ENCODE measurements around the gene LCT. TPM values are rescaled to one million over a fixed set of nuclear protein-coding genes. Genes with fewer than 3 reads are reported as not detected.
"Not testable (repeated sequence)": the region's sequence is repeated elsewhere in the genome, so short reads cannot be mapped to it uniquely, and the experiment has no call there.

LCT gene
- total RNA-seq, 1 donor from 2014 or later: 2.8 TPM

- H3K27me3 Mint-ChIP-seq: no peaks in the 10 kb centered on the region
- H3K4me3 Mint-ChIP-seq: no peak overlapping the region
- DNase-seq (ENCODE audit: extremely low spot score, unreplicated experiment): no peak
- TF ChIP-seq CTCF (conservative IDR thresholded peaks at IDR 0.05): no peak
- H3K9me3 Mint-ChIP-seq: peaks cover 4% of the 10 kb centered on the region
- H3K36me3 Mint-ChIP-seq: no peaks in the 10 kb centered on the region
- H3K4me1 Mint-ChIP-seq (ENCODE audit: unreplicated experiment): no peaks in the 10 kb centered on the region
- no peak overlapping the region for H3K27ac Mint-ChIP-seq
Measured at GRCh38 chr2:135796606-135797005, 40.4 kb downstream of the LCT start.

DNA sequence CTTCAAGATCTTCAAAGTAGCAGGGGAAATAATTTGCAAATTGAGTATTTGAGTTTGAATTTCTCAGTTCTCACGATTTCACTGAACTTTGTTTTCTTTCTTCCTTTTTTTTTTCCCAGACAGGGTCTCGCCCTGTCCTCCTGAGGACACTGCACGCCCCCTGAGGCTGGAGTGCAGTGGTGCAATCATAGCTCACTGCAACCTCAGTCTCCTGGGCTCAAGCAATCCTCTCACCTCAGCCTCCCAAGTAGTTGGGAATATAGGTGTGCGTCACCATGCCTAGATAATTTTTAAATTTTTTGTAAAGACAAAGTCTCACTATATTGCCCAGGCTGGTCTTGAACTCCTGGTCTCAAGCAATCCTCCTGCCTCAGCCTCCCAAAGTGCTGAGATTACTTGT lies 41.3 kb downstream of the LCT start:
- H3K27ac Mint-ChIP-seq; DNase-seq (ENCODE audit: extremely low spot score, unreplicated experiment); H3K4me3 Mint-ChIP-seq; H3K9me3 Mint-ChIP-seq; H3K36me3 Mint-ChIP-seq; H3K4me1 Mint-ChIP-seq (ENCODE audit: unreplicated experiment); H3K27me3 Mint-ChIP-seq: not testable (repeated sequence)

GRCh38 chr2:135792401-135793150 lies 44.4 kb downstream of the LCT start:
- Mint-ChIP-seq H3K27ac (peak overlapping the region; percentile 18), H3K4me3 (no peak overlapping the region)

DNA sequence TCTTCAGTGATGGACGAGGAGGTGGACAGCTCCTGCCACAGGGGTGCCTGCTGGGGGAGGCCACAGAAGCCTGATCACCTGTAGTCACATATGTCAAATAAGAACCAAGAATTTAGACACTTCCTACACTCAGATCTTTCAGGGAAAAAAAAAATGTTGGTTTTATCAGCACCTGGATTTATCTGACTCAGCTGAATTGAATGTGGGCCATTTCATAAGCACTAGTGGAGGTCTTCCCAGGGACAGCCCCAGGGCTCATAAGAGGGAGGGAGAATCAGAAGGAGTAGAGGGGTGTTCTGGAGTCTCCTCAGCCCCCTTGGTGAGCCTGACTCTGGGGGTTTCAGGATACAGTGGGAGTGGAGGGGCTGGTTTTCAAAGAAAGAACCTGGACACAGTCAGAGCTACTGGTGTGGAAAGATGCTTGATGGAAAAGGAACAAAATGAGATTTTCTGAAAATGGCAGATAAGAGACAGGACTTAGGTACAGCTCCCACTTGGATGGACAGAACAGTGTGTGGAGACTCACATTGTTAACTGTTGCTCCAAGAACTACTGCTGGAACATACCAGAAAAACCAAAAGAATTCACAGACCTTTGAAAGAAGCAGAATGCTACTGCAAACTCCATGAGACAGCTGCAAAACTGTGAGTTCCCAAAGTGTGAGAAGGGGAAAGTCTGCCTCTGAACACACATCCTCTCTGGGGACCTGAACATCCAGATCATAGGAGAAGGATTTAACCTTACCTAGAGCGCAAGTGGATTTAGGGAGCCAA lies 45.4 kb downstream of the LCT start:
- no peak for DNase-seq (ENCODE audit: extremely low spot score, unreplicated experiment)
- H3K4me3 Mint-ChIP-seq: no peak overlapping the region
- peak overlapping the region; percentile 27 for H3K27ac Mint-ChIP-seq
- TF ChIP-seq CTCF (conservative IDR thresholded peaks at IDR 0.05): no peak
- peaks cover 6% of the 10 kb centered on the region for H3K36me3 Mint-ChIP-seq
- peaks cover 4% of the 10 kb centered on the region for H3K9me3 Mint-ChIP-seq
- H3K4me1 Mint-ChIP-seq (ENCODE audit: unreplicated experiment): no peaks in the 10 kb centered on the region
- no peaks in the 10 kb centered on the region for H3K27me3 Mint-ChIP-seq

More at GRCh38 chr2:135792401-135793150, 44.4 kb downstream of the LCT start:
- H3K27me3 Mint-ChIP-seq: no peaks in the 10 kb centered on the region
- H3K9me3 Mint-ChIP-seq: peaks cover 3% of the 10 kb centered on the region
- TF ChIP-seq CTCF (conservative IDR thresholded peaks at IDR 0.05): no peak
- DNase-seq (ENCODE audit: extremely low spot score, unreplicated experiment): no peak
- H3K4me1 Mint-ChIP-seq (ENCODE audit: unreplicated experiment): no peaks in the 10 kb centered on the region
- no peaks in the 10 kb centered on the region for H3K36me3 Mint-ChIP-seq

GRCh38 chr2:135790423-135790822 lies 46.6 kb downstream of the LCT start:
- no peak for DNase-seq (ENCODE audit: extremely low spot score, unreplicated experiment)
- H3K9me3 Mint-ChIP-seq: peaks cover 4% of the 10 kb centered on the region
- no peak overlapping the region for H3K27ac Mint-ChIP-seq
- H3K36me3 Mint-ChIP-seq: peaks cover 13% of the 10 kb centered on the region
- no peaks in the 10 kb centered on the region for H3K4me1 Mint-ChIP-seq (ENCODE audit: unreplicated experiment)
- no peak overlapping the region for H3K4me3 Mint-ChIP-seq
- no peak for TF ChIP-seq CTCF (conservative IDR thresholded peaks at IDR 0.05)
- H3K27me3 Mint-ChIP-seq: no peaks in the 10 kb centered on the region

DNA sequence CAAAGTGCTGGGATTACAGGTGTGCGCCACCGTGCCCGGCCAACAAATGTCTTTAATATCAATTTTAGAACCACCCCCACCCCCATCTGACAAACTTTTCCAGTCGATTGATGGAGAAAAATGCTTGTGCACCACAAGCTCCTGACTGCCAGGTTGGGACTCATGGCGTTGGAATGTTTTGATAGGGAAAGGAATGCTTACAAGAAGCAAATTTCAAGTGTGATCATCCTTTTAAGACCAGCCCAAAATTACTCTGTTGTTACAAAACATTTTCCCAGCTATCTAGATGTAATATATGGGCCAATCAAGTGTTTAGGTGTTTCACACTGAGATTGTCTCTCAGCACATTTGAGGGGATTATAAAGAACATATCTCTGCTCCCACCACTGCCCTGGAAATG lies 50.2 kb downstream of the LCT start:
- Mint-ChIP-seq H3K27ac (no peak overlapping the region), H3K36me3 (peaks cover 46% of the 10 kb centered on the region), H3K27me3 (no peaks in the 10 kb centered on the region), H3K9me3 (peaks cover 8% of the 10 kb centered on the region), H3K4me1 (ENCODE audit: unreplicated experiment) (no peaks in the 10 kb centered on the region), H3K4me3 (no peak overlapping the region)
- no peak for DNase-seq (ENCODE audit: extremely low spot score, unreplicated experiment)
- no peak for TF ChIP-seq CTCF (conservative IDR thresholded peaks at IDR 0.05)
